Stomach (tissue), 4 donors: ENCODE results near the gene CPB1.

Experiments
- POLR2A ChIP-seq, 4 donors: fragments of 450-650 bp; IDR thresholded peaks; one replicate each; pipeline ENCODE4 v1.6.1; 2016; ENCODE audit warnings: antibody characterized with exemption in 4 of 4, control low read depth in 2 of 4, mild to moderate bottlenecking in 1 of 4, moderate library complexity in 1 of 4
- POLR2AphosphoS5 ChIP-seq, 3 donors: sonication (generic); formaldehyde crosslinking; IDR thresholded peaks; one replicate each; pipeline ENCODE4 v1.6.1; 2016; ENCODE audit warnings: antibody characterized with exemption in 3 of 3
- TF ChIP-seq, protein P1 (sequence below), 7 experiments: fragments of 450-650 bp in 4 of 7; fragments of 200-600 bp in 3 of 7; sonication (generic) in 3 of 7; IDR thresholded peaks; one replicate each; pipeline ENCODE4 v1.5.1; 2016 to 2019; ENCODE audit warnings: antibody characterized with exemption in 7 of 7, control low read depth in 2 of 7, mild to moderate bottlenecking in 1 of 7

DNA sequence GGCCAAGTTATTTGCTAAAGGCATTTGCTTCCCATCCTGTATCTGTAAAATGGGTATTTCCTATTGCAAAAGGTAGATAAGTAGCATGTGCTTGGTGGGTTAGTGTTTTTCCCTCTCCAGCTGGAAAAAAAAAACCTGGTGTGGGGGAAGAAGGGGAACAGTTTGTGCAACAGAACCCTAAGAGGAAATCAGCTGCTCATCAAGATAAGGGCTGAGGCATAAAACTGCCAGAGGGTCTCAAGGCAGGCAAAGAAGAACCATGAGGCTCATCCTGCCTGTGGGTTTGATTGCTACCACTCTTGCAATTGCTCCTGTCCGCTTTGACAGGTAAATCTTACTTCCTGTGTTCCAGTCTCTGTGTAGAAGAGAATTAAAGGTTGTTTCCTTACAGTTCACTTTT lies 37.4 kb downstream of the CPB1 start, which contains the start of gene CPA3:
- TF ChIP-seq, protein P1, sequence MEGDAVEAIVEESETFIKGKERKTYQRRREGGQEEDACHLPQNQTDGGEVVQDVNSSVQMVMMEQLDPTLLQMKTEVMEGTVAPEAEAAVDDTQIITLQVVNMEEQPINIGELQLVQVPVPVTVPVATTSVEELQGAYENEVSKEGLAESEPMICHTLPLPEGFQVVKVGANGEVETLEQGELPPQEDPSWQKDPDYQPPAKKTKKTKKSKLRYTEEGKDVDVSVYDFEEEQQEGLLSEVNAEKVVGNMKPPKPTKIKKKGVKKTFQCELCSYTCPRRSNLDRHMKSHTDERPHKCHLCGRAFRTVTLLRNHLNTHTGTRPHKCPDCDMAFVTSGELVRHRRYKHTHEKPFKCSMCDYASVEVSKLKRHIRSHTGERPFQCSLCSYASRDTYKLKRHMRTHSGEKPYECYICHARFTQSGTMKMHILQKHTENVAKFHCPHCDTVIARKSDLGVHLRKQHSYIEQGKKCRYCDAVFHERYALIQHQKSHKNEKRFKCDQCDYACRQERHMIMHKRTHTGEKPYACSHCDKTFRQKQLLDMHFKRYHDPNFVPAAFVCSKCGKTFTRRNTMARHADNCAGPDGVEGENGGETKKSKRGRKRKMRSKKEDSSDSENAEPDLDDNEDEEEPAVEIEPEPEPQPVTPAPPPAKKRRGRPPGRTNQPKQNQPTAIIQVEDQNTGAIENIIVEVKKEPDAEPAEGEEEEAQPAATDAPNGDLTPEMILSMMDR (IDR thresholded peaks at IDR 0.05) = no peak
- TF ChIP-seq POLR2A (IDR thresholded peaks at IDR 0.05) (no peak), POLR2AphosphoS5 (IDR thresholded peaks at IDR 0.05) (no peak)
